Epidermal melanocyte (primary cell): ENCODE measurements around the gene SFTA2.

Experiments
- DNase-seq: peaks from one replicate; pipeline ENCODE4 v3.0.0; 2011; ENCODE audit warnings: low spot score; ENCODE audit not compliant: insufficient read length

SFTA2 gene

DNA sequence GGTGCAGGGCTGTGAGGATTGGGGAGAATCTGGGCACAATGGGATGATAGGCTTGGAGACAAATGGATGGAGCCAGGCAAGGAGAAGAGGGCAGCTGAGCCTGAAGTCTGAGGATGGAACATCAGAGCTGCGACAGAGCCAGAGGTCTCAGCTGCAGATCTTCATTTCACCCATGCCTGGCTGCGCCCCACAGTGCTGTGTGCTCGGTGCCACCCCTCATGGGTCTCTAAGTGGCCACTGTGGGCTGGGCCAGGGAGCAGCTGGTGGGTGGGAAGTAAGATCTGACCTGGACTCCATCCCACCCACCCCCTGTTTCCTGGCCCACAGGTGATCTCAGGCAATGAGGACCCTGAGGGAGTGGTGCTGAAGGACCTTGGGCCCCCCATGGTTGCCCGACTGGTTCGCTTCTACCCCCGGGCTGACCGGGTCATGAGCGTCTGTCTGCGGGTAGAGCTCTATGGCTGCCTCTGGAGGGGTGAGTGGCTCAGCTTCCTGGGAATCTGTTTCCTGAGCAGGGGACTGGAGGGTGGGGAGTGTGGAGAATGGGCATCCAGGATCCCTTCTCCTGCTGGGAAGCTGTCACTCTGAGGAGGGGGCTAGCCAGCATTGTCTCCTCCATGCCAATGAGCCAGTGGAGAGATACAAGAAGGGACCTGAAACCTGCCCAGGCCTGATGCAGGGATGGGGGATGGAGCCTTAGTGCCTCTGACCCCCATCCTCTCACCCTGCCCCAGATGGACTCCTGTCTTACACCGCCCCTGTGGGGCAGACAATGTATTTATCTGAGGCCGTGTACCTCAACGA lies 41.1 kb downstream of the SFTA2 start:
- DNase-seq = no peak

GRCh38 chr6:30889921-30890645 lies 41.9 kb downstream of the SFTA2 start:
- no peak for DNase-seq

DNA sequence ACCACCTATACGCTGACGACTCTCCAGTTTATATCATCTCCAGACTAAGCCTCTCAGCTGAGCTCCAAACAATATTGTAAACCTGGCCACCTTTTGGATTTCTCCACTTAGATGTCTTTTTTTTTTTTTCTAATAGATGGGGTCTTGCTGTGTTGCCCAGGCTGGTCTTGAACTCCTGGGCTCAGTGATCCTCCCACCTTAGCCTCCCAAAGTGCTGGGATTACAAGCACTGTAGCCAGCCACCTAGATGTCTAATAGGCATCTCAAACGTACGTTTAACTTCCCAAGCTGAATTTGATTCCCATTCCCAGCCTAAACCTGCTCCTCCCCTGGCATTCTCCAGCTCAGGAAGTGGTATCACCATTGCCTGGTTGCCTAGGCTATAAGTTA lies 42.5 kb downstream of the SFTA2 start:
- DNase-seq = no peak

- no peak for DNase-seq
Observed at GRCh38 chr6:30888816-30889495, 43.0 kb downstream of the SFTA2 start.

DNA sequence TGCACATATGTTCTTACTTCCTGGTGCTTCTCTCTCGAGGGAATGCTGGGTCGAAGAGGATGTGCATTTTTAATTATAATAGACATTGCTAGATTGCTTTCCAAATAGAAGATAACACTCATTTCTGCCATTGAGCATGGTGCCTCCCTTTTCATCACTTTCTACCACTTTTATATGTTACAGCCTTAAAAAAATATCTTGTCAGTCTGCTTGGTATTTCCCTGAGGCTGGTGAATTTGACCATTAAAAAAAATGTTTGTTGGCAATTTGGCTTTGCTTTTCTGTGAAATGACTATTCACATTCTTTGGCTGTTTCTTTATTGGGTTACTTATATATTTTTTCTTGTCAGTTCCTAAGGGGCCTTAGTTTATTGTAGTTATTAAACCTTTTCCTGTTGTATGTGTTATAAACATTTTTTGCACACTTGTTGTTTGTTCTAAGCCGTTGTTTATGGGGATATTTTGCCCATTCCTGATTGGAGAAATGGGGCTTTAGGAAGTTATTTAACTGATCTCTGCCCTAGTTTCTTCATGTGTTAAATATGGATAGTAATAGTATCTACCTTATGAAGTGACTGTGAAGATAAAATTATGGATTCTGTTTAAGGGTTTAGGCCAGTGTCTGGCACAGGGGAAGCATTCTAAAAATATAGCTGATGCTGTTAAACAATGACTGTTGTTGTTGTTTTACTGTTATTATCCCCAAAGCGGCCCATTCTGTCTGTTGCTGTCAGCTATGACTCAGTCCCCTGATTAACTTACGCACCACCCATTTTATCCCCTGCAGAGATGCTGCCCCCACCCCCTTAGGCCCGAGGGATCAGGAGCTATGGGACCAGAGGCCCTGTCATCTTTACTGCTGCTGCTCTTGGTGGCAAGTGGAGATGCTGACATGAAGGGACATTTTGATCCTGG lies 43.8 kb downstream of the SFTA2 start:
- peak; percentile 57 for DNase-seq

DNA sequence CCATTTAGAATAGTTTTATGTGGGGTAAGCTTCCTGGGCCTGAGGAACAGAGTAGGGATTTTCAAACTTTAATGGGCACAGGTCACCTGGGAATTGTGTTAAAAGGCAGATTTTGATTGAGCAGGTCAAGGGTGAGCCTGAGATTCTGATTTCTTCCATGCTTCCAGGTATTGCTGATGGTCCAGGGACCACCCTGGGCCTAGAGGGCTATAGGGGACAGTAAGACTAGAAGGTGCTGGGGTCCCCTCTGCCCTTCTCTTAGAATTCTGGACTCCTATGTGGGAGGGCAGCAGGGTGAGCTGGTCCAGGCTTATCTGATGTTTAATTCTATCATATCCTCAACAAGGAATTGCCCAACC lies 45.1 kb downstream of the SFTA2 start:
- no peak for DNase-seq

DNA sequence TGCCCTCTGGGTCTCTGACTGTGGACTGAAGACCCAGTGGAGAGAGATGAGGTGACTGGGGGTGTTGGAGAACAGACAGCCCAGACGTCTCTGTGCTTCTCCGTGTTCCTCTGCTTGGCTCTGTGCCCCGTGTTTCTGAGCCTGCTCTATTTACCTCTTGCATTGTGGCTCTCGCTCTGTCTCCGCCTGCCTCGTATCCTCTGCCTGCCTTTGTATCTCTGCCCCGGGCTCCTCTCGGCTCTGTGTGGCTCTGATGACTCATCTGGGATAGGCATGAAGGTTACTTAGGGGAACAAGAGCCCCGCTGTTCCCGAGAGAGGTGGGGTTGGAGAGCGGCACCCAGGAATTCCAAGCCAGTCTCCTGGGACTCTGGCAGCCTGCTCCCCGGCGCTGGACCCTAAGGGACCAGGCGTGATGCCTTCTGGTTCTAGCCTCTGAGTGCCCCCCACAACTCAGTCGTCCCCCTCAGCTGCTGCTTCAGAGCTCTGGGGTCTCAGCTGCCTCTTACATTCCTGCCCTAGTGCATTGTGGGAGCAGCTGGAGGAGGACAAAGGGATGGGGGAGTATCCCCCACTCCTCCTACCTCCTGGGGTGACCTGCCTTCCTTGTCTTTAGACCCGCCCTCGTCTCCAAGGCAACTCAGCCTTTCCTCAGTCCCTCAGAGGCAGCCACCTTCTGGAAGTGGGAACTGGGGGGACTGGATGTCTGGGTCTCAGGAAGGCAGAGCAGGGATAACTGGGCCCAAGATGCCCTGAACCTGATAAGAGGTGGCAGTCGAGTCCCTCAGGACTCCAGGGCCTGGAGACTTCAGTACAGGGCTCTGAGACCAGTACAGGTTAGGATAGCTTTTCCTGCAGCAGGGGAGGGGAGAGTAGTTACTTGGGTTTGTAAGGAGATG lies 45.7 kb downstream of the SFTA2 start:
- peak; percentile 96 for DNase-seq

GRCh38 chr6:30885481-30885998 lies 46.4 kb downstream of the SFTA2 start:
- no peak for DNase-seq

GRCh38 chr6:30884521-30885480 lies 47.2 kb downstream of the SFTA2 start:
- no peak for DNase-seq

- peak; percentile 84 for DNase-seq
Observed at GRCh38 chr6:30883685-30884520, 48.1 kb downstream of the SFTA2 start, which contains the start of gene DDR1. Gene DDR1 (plus strand): TSS chr6:30884519. CDS start chr6:30888730, 4,211 bp downstream.

DNA sequence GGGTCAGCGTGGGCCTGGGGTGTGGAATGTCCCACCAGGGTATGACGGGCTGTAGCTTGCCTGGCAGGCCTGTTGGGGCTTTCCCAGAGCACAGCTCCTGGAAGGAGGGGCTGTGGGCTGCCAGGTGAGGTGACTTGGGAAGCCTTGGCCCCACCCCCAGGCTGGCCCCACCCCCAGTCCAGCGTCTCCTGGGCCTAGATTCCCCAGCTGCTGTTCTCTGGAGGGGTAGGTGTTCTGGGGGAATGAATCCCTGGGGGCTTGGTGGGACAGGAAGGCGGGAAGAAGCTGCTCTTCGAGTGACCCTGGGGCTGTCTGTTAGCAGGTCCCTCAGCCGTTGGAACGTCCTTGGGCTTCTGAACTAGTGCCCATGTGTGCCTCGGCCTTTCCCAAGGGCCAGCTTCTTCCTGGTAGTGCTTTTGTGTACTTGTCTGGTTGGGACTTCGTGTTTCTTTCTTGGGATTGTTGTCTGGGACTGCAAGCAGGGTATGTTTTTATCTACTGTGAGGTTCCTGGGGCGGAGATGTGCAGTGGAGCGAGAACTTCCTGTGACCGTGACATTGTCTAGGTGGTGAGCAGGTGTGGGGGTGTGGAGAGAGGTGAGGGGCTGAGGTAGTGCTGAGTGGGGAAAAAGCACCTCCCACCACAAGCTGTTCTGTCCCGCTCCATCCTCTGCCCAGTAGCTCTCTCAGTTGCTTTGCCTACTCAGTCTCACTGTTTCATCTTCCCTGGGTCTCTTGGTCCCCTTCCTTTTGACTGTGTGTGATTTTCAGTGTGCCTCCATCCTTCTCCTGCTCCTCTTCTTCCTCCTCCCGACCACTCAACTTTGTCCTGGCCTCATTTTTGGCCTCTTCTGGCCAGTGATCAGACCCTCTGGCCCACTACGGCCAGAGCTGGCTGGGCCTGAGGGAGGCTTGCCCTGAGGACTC lies 48.9 kb downstream of the SFTA2 start:
- DNase-seq = no peak

DNA sequence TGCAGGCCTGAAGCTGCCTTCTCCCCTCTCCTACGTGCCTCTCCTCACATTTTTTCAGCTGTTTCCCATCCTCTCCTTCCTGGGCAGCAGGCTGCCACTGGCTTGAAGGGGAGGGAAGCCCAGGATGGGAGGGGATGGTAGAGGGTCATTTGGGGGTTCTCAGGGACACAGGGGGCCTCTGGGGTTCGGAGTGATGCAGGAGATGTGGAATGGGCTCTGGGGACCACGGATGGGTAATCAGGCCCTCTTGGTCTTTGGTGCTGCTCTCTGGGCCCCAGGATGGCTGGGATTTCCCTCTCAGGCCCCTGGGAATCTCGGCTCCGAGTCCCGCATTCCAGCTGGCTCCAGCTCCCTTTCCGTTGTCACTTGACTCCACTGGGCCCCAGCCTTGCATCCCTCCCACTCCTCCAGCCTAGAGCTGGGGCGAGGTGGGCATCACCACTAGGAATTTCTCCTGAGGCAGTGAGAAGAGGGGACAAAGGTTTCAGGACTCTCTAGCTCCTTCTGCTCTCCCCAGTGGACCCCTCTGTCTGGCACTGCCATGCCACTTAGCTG lies 49.7 kb downstream of the SFTA2 start:
- no peak for DNase-seq

DNA sequence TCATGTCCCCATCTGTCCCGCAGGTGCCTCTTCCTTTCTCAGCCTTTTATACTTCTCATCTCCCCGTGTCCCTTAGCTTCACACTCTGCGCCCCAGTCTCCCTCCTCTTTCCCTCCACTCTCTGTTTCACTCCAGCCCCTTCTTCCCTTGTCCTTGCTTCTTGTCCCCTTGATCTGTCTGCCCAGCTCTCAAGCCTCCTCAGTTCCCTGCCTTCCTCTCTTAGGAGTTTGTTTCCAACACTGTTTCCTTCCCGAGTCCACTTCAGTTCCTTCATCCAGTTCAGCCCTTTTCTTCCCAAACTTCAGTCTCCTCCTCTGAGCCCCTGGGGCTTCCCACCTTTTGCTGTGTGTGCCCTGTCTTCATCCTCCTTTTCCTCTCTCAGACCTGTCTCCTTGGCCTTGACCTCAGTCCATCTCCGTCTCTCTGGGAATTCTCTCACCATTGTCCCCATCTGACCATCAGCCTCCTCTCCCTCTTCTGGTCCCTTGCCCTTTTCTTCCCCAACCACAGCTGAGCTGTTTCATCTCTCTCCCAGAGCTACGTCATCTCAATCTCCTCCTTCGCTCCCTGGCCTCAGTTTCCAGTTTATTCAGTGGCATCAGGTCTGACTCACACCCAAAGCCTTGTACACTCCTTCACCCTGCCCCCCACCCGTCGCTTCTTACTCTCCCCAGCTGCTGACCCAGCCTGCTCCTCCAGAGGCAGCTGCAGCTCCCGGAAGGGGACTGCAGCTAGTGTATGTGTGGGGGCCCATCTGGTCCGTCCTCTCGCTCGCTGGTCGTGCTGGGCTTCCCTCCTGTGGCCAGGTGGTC lies 50.4 kb downstream of the SFTA2 start:
- no peak for DNase-seq
